ENCODE data around the gene TNP2. TPM values are rescaled to one million over a fixed set of nuclear protein-coding genes. Genes with fewer than 3 reads are reported as not detected.

The TNP2 gene
- total RNA-seq, 1 experiment from 2014 or later, result not detected

GRCh38 chr16:11312718-11313492 is 43.8 kb upstream of the TNP2 start:
- DNase-seq (ENCODE audit: low read depth, low spot score), result no peak
- ATAC-seq, result peak; percentile 45; the same call in 1 of the 2 replicates
- Histone ChIP-seq H3K4me3 (ENCODE audit: low read depth in 2 of 2, low read length in 2 of 2) (peak overlapping the region in 1 of 2 experiments; percentile 14; a peak in 1 of 4 replicates), H3K27me3 (ENCODE audit: control insufficient read depth, insufficient read depth, low read length) (no peaks in the 10 kb centered on the region), H3K9me3 (ENCODE audit: control insufficient read depth, insufficient read depth, low read depth, low read length) (no peaks in the 10 kb centered on the region), H3K36me3 (ENCODE audit: control insufficient read depth, insufficient read depth, low read length) (no peaks in the 10 kb centered on the region), H3K27ac (ENCODE audit: low read length) (peak overlapping the region; percentile 68; the same call in 1 of the 2 replicates), H3K4me1 (ENCODE audit: control insufficient read depth, insufficient read depth, low read length) (peaks cover 21% of the 10 kb centered on the region)
- CTCF ChIA-PET, result interaction anchor here (0.6 kb wide), 1 partner anchor 33 kb away, joined by 5 read pairs; no protein-coding TSS in a partner anchor
- BruUV-seq (replicated peaks), result no TSS peak
- in situ Hi-C loops (cut with HindIII; ENCODE audit: low pct_unique_long_range_greater_than_20kb, low sequenced_read_pairs) (no loop called here), intact Hi-C loops (cut with micrococcal nuclease; ENCODE audit: unreplicated experiment) (no loop called here)
- POLR2A ChIA-PET, result no interaction called here
- TF ChIP-seq POLR2AphosphoS5 (IDR thresholded peaks at IDR 0.05; ENCODE audit: low read depth, low read length) (no peak), REST (IDR thresholded peaks at IDR 0.05; ENCODE audit: insufficient read depth in 1 of 2, low read depth in 2 of 2, low read length in 1 of 2) (no peak), CTCF (IDR thresholded peaks at IDR 0.05) (no peak), TCF7L2 (IDR thresholded peaks at IDR 0.05; ENCODE audit: low read depth, low read length) (no peak), SIN3A (IDR thresholded peaks at IDR 0.05; ENCODE audit: borderline replicate concordance, insufficient read depth, low read depth, low read length) (no peak)

- ATAC-seq (no peak), DNase-seq (ENCODE audit: low read depth, low spot score) (no peak)
- in situ Hi-C loops (cut with HindIII; ENCODE audit: low pct_unique_long_range_greater_than_20kb, low sequenced_read_pairs), result no loop called here
- no TSS peak for BruUV-seq (replicated peaks)
- Histone ChIP-seq H3K4me3 (ENCODE audit: low read depth in 2 of 2, low read length in 2 of 2) (no peak overlapping the region), H3K27ac (ENCODE audit: low read length) (no peak overlapping the region), H3K9me3 (ENCODE audit: control insufficient read depth, insufficient read depth, low read depth, low read length) (no peaks in the 10 kb centered on the region), H3K27me3 (ENCODE audit: control insufficient read depth, insufficient read depth, low read length) (no peaks in the 10 kb centered on the region), H3K4me1 (ENCODE audit: control insufficient read depth, insufficient read depth, low read length) (peaks cover 21% of the 10 kb centered on the region), H3K36me3 (ENCODE audit: control insufficient read depth, insufficient read depth, low read length) (no peaks in the 10 kb centered on the region)
- CTCF ChIA-PET, result no interaction called here
- intact Hi-C loops (cut with micrococcal nuclease; ENCODE audit: unreplicated experiment), result no loop called here
- TF ChIP-seq CTCF (IDR thresholded peaks at IDR 0.05) (no peak), POLR2AphosphoS5 (IDR thresholded peaks at IDR 0.05; ENCODE audit: low read depth, low read length) (no peak), SIN3A (IDR thresholded peaks at IDR 0.05; ENCODE audit: borderline replicate concordance, insufficient read depth, low read depth, low read length) (no peak), REST (IDR thresholded peaks at IDR 0.05; ENCODE audit: insufficient read depth in 1 of 2, low read depth in 2 of 2, low read length in 1 of 2) (no peak), TCF7L2 (IDR thresholded peaks at IDR 0.05; ENCODE audit: low read depth, low read length) (no peak)
- POLR2A ChIA-PET, result no interaction called here
These were observed 42.0 kb upstream of the TNP2 start for GRCh38 chr16:11310997-11311561.

Data from Panc1 (cell line).